ENCODE results near the gene OR13C5. TPM values are rescaled to one million over a fixed set of nuclear protein-coding genes. Genes with fewer than 3 reads are reported as not detected.

OR13C5 gene
- total RNA-seq (2022; extraction: Qiagen RNA extraction), result not detected in 5 replicates

GRCh38 chr9:104599313-104599712, at the start of gene OR13C5:
OR13C5 (minus strand) TSS chr9:104599413; CDS start chr9:104599413, 0 bp downstream.

GRCh38 chr9:104618104-104618503, 18.9 kb upstream of the OR13C5 start, which contains the start of gene OR13C9:
OR13C9 (minus strand) TSS chr9:104618204; CDS start chr9:104618204, 0 bp downstream.

GRCh38 chr9:104605527-104605926, 6.3 kb upstream of the OR13C5 start, which contains the start of gene OR13C2:
OR13C2 (minus strand) TSS chr9:104605627; CDS start chr9:104605627, 0 bp downstream.

GRCh38 chr9:104568868-104569267, 30.3 kb downstream of the OR13C5 start, which contains the start of gene OR13C8:
OR13C8 (plus strand) TSS chr9:104569168; CDS start chr9:104569168, 0 bp downstream.

Other genes with a start within 250 kb of the OR13C5 start
- not detected in 5 replicates for gene OR13F1, start 95.2 kb downstream of the OR13C5 start, total RNA-seq (2022; extraction: Qiagen RNA extraction)
- not detected in 5 replicates for gene OR13C4, start 72.2 kb downstream of the OR13C5 start, total RNA-seq (2022; extraction: Qiagen RNA extraction)
- not detected in 5 replicates for gene OR13C3, start 62.6 kb downstream of the OR13C5 start, total RNA-seq (2022; extraction: Qiagen RNA extraction)
- not detected in 5 replicates for gene OR13C8, start 30.2 kb downstream of the OR13C5 start, total RNA-seq (2022; extraction: Qiagen RNA extraction)
- not detected in 5 replicates for gene OR13C2, start 6.2 kb upstream of the OR13C5 start, total RNA-seq (2022; extraction: Qiagen RNA extraction)
- gene OR13C9, start 18.8 kb upstream of the OR13C5 start, total RNA-seq (2022; extraction: Qiagen RNA extraction), result not detected in 5 replicates
- gene OR13D1, start 95.1 kb upstream of the OR13C5 start, total RNA-seq (2022; extraction: Qiagen RNA extraction), result not detected in 5 replicates
- gene NIPSNAP3A, start 148.3 kb upstream of the OR13C5 start, total RNA-seq (2022; extraction: Qiagen RNA extraction), result 10.9 to 14.7 TPM (median 14.3 TPM) in 5 replicates
- 0.28 to 1.0 TPM (median 0.41 TPM) in 5 replicates for gene NIPSNAP3B, start 164.7 kb upstream of the OR13C5 start, total RNA-seq (2022; extraction: Qiagen RNA extraction)

Measured in A549 treated with Mapracorat at 1 μM for 4 hours (cell line).